HG03520 (cell line): Measurements from ENCODE around the gene PSMB4.
"Not testable (repeated sequence)": the region's sequence is repeated elsewhere in the genome, so short reads cannot be mapped to it uniquely, and the experiment has no call there.

Experiments used
- ATAC-seq: cut with Tn5 transposase; IDR thresholded peaks from one replicate; pipeline ENCODE4 v1.9.1; 2021; ENCODE audit warnings: mild to moderate bottlenecking, moderate library complexity; ENCODE audit not compliant: unreplicated experiment

The PSMB4 gene

GRCh38 chr1:151399324-151400171, at the start of gene PSMB4:
Gene PSMB4 (plus strand): TSS chr1:151399573. CDS start chr1:151399588, 15 bp downstream.
- peak; percentile 86 for ATAC-seq

GRCh38 chr1:151350323-151350722, 49.0 kb upstream of the PSMB4 start:
- not testable (repeated sequence) for ATAC-seq

DNA sequence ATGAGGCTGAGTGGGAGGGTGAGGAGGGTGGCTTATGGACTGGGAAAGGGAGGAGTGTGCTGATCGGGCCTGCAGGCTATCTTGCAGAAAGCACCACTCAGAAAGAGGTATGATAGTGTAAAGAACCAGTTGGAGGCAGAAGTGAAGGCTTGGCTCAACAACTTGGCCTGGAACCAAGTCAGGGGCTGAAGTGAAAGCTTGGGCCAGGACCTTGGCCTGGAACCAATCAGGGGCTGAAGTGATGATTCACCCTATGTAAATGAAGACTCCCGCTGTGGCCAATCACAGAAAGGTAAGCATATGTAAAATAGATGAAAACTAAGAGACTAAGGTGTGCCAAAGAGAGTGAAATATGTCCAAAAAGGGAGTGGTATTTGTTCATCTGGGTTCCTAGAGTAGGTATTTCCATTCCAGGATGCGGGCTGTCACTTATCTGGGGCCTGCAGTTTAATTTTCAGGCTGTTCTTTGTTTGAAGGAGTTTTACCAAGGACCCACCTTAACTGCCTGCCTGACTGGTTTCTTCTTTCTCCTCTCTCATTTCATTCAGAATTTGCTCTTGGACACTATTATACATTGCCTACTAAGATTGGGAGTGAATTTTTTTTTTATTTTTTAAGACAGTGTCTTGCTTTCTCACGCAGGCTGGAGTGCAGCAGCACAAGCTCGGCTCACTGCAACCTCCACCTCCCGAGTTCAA, 47.2 kb upstream of the PSMB4 start:
- no peak for ATAC-seq

- ATAC-seq = no peak
Measured at GRCh38 chr1:151356696-151357095, 42.7 kb upstream of the PSMB4 start.

- no peak for ATAC-seq
Measured at GRCh38 chr1:151361883-151362282, 37.5 kb upstream of the PSMB4 start.

DNA sequence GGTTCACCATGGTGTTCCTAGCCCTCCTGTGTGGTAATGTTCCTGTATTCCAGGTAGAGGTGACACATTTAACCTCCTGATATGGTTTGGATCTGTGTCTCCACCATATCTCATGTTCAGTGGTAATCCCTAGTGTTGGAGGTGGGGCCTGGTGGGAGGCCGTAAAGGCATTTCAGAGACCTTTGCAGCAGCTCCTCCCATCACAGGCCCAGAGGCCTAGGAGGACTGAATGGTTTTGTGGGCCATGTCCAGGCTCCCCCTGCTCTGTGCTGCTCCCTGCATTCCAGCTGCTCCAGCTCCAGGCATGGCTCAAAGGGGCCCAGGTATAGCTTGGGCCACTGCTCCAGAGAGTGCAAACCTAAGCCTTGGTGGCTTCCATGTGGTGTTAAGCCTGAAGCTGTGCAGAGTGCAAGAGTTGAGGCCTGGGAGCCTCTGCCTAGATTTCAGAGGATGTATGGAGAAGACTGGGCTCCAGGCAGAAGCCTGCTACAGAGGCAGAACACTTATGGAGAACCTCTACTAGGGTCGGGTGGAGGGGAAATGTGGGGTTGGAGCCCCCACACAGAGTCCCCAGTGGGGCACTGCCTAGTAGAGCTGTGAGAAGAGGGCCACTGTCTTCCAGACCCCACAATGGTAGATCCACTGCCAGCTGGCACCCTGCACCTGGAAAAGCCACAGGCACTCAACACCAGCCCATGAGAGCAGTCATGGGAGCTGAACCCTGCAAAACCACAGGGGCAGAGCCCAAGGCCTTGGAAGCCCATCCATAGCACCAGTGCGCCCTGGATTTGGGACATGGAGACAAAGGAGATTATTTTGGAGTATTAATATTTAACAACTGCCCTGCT, 36.8 kb upstream of the PSMB4 start:
- no peak for ATAC-seq

DNA sequence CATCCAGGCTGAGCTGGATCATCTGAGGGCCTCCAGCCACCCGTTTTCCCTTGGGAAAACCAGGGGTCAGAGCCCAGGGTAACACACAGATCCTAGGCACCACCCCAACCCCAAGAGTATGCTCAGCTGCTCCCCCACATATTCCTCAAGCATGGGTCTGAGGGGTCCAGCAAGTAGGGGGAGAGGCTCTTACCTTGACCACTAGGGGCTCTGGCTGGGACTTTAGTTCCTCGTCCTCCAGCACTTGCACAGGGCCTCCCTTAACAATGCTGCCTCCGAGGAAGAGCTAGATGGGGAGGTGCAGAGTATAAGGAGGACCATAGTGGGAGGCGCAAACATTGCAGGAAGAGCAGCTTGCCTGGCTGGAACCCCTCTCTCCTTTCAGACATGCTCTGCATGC, 34.4 kb upstream of the PSMB4 start:
- no peak for ATAC-seq

GRCh38 chr1:151367658-151368392, 31.5 kb upstream of the PSMB4 start:
- no peak for ATAC-seq

GRCh38 chr1:151368393-151369301, 30.7 kb upstream of the PSMB4 start:
- no peak for ATAC-seq

- no peak for ATAC-seq
Measured at GRCh38 chr1:151369302-151369610, 30.1 kb upstream of the PSMB4 start.

GRCh38 chr1:151369621-151370048, 29.7 kb upstream of the PSMB4 start:
- no peak for ATAC-seq

DNA sequence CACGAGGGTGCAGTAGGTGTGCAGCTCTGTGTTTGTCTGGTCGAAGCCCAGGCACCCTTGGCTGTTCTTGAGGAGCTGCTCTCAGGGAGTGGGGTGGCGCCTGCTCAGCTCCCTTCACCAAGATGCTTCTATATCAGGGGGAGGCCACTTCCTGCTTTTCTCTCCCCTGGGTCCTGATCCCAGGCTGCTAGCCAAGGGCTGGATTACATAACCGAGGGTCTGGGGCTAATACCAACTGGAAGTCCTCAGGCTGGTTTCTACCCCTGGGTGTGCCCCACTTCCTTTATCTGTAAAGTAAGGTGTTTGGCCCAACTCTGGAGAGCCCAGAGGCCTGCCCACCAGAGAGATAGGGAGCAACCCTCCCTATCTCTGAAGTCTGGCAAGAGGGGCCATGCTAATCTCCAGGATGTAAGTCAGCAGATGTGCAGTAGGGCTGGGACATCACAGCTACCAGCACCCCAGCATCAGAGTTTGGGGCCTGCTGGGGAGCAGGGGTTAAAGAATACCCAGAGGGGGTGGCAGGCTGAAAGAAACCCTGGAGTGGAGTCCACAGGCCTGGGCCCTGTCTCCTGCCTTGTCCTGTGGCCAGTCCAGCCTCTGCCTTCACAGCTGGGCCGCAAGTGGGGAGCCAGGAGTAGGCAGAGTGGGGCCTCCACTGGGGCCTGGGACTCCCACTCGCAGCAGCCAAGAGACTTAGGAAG, 29.0 kb upstream of the PSMB4 start:
- ATAC-seq = no peak

GRCh38 chr1:151371370-151372057, 27.9 kb upstream of the PSMB4 start:
- ATAC-seq = no peak

DNA sequence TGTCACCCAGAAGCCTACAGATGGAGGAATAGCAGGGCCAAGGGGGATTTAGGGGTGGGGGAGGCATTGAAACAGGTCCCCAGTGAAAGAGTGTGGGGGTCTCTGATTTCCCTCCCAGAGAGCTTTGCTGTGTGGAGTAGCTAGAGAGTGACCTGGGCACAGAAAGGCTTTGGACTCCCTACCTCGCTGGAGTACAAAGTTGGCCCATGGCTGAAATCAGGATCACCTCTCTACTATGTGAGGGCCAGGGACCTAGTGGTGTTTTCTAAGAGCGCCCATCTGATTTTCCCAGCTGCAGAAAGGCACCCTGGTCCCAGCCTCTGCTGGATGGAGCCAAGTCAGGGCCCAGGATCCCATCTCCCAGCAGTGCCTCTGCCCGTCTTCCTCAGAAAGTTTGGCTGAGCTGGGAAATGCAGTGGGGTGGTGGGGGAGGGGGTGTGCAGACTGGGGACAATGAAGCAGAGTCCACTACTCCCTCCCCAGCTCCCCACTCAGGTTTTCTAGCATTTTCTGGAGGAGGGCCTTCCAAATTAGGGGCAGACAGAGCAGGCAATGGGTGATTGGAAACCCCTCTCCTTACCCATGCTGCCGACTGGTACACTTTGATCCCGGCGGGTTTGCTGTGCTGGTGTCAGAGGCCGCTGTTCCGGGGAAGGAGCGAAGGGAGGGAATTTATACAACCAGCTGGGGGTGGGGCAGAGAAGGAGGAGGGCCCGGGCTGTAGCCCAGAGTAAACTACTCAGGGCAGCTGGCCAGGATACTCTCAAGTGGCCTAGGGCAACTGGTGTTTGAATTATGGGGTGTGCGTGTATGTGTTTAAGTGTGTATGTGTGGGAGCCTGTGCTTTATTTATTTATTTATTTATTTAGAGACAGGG, 27.1 kb upstream of the PSMB4 start, which contains the start of gene SELENBP1:
SELENBP1 (minus strand) TSS at position 648 of the 877 bp plus-strand sequence; CDS start at position 584, 64 bp downstream.
- no peak for ATAC-seq

DNA sequence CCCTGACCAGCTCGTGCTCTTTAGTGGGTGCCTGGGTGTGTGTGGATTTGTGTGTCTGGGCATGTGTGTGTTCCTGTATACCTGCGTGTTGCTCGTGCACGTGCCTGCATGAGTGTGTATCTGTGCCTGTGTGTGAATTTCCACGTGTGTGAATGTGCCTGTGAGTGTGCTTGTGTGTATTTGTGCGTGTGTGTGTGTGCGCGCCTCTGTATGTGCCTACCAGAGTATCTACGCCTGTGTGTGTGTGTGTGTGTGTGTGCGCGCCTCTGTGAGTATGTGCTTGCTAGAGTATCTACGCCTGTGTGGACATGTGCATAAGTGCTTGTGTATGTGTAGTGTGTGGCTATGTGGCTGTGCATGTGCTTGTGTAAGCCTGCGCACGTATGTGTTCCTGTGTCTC, 26.2 kb upstream of the PSMB4 start:
- no peak for ATAC-seq

GRCh38 chr1:151377150-151377884, 22.1 kb upstream of the PSMB4 start:
- no peak for ATAC-seq

- ATAC-seq = no peak
Measured at GRCh38 chr1:151384584-151384983, 14.8 kb upstream of the PSMB4 start.
